OCI-LY1 (cell line): Measurements from ENCODE around the gene BAIAP2.

Experiments used
- H2AFZ ChIP-seq: fragments of 200-600 bp; sonication (generic), shearing (Covaris generic); 2 replicates; pipeline ENCODE4 v1.6.0; 2014; ENCODE audit warnings: antibody characterized with exemption, mild to moderate bottlenecking, low read length
- H3F3A ChIP-seq: fragments of 200-600 bp; sonication (generic), shearing (Covaris generic); 2 replicates; pipeline ENCODE4 v1.6.0; 2014; ENCODE audit warnings: mild to moderate bottlenecking, antibody characterized with exemption, low read length, moderate library complexity; ENCODE audit not compliant: insufficient read depth
- H3K27ac ChIP-seq: fragments of 200-600 bp; sonication (generic); 2 replicates; pipeline ENCODE4 v1.5.1; 2014; ENCODE audit warnings: low read length, mixed run types, mild to moderate bottlenecking, low read depth; ENCODE audit not compliant: poor library complexity, severe bottlenecking
- H3K27me3 ChIP-seq: fragments of 200-600 bp; sonication (generic); 2 replicates; pipeline ENCODE4 v1.6.0; 2014; ENCODE audit warnings: antibody characterized with exemption, mild to moderate bottlenecking, low read length, moderate library complexity; ENCODE audit not compliant: insufficient read depth
- H3K36me3 ChIP-seq: fragments of 200-600 bp; sonication (generic); 2 replicates; pipeline ENCODE4 v1.6.1; 2014; ENCODE audit warnings: mild to moderate bottlenecking, antibody characterized with exemption, low read length, moderate library complexity, mixed read lengths; ENCODE audit not compliant: insufficient read depth
- H3K4me1 ChIP-seq: fragments of 200-600 bp; sonication (generic); 2 replicates; pipeline ENCODE4 v1.5.1; 2014; ENCODE audit warnings: mild to moderate bottlenecking, low read length, moderate library complexity; ENCODE audit not compliant: insufficient read depth, severe bottlenecking
- H3K4me2 ChIP-seq: fragments of 200-600 bp; sonication (generic), shearing (Covaris generic); 2 replicates; pipeline ENCODE4 v1.6.1; 2014; ENCODE audit warnings: low read length
- H3K4me3 ChIP-seq: fragments of 200-600 bp; sonication (generic); 2 replicates; pipeline ENCODE4 v1.5.1; 2014; ENCODE audit warnings: low read length, low read depth, mild to moderate bottlenecking, mixed read lengths; ENCODE audit not compliant: poor library complexity, severe bottlenecking
- H3K79me2 ChIP-seq: fragments of 200-600 bp; shearing (Covaris generic); 2 replicates; pipeline ENCODE4 v1.6.1; 2016; ENCODE audit warnings: mixed run types, low read length, mixed read lengths; ENCODE audit not compliant: insufficient read depth
- H3K9ac ChIP-seq: fragments of 200-600 bp; sonication (generic), shearing (Covaris generic); 2 replicates; pipeline ENCODE4 v1.6.1; 2014; ENCODE audit warnings: mild to moderate bottlenecking, low read length, mixed read lengths
- H3K9me2 ChIP-seq: fragments of 200-600 bp; sonication (generic), shearing (Covaris generic); 2 replicates; pipeline ENCODE4 v1.6.1; 2014; ENCODE audit warnings: low read depth, mild to moderate bottlenecking, low read length, mixed read lengths
- H3K9me3 ChIP-seq: fragments of 200-600 bp; shearing (Covaris generic); 2 replicates; pipeline ENCODE4 v1.6.1; 2014; ENCODE audit warnings: low read length, mixed read lengths
- H4K20me1 ChIP-seq: fragments of 200-600 bp; sonication (generic), shearing (Covaris generic); 2 replicates; pipeline ENCODE4 v1.6.0; 2016; ENCODE audit warnings: mild to moderate bottlenecking, low read length; ENCODE audit not compliant: insufficient read depth
- CTCF ChIP-seq: fragments of 200-600 bp; sonication (generic), shearing (Covaris generic); IDR thresholded peaks from 2 replicates; pipeline ENCODE4 v1.5.1; 2017; ENCODE audit warnings: mild to moderate bottlenecking, antibody characterized with exemption, low read length, moderate library complexity, mixed read lengths
- EZH2 ChIP-seq: fragments of 200-600 bp; sonication (generic), shearing (Covaris generic); IDR thresholded peaks from 2 replicates; pipeline ENCODE4 v1.8.0; 2017; ENCODE audit warnings: borderline replicate concordance, mixed run types, mild to moderate bottlenecking, antibody characterized with exemption, low read length, moderate library complexity, mixed read lengths

Gene BAIAP2

GRCh38 chr17:81148986-81149533 lies 114.1 kb downstream of the BAIAP2 start:
- Histone ChIP-seq H3K27me3 (peaks cover 4% of the 10 kb centered on the region; the same call in 1 of the 2 replicates), H2AFZ (no peak overlapping the region), H3K9ac (no peak overlapping the region), H3K36me3 (no peaks in the 10 kb centered on the region), H3K9me3 (no peaks in the 10 kb centered on the region), H3K27ac (no peak overlapping the region), H3K4me3 (no peak overlapping the region), H3K79me2 (no peaks in the 10 kb centered on the region), H3K4me2 (no peak overlapping the region), H3F3A (no peaks in the 10 kb centered on the region), H4K20me1 (no peaks in the 10 kb centered on the region), H3K9me2 (no peaks in the 10 kb centered on the region), H3K4me1 (peaks cover 8% of the 10 kb centered on the region)
- TF ChIP-seq CTCF (no peak), EZH2 (no peak)

- Histone ChIP-seq H3K9ac (no peak overlapping the region), H2AFZ (no peak overlapping the region), H3K27ac (no peak overlapping the region), H3K9me3 (no peaks in the 10 kb centered on the region), H3F3A (no peaks in the 10 kb centered on the region), H3K9me2 (no peaks in the 10 kb centered on the region), H4K20me1 (no peaks in the 10 kb centered on the region), H3K4me3 (no peak overlapping the region), H3K4me2 (no peak overlapping the region), H3K27me3 (peaks cover 4% of the 10 kb centered on the region; the same call in 1 of the 2 replicates), H3K79me2 (no peaks in the 10 kb centered on the region), H3K36me3 (no peaks in the 10 kb centered on the region), H3K4me1 (peaks cover 8% of the 10 kb centered on the region)
- TF ChIP-seq CTCF (no peak), EZH2 (no peak)
These were observed 115.6 kb downstream of the BAIAP2 start for GRCh38 chr17:81150377-81151077.

- no peaks in the 10 kb centered on the region for H3K9me2 ChIP-seq
- H2AFZ ChIP-seq: no peak overlapping the region
- no peak overlapping the region for H3K27ac ChIP-seq
- TF ChIP-seq CTCF: no peak
- no peak for TF ChIP-seq EZH2
- H4K20me1 ChIP-seq: no peaks in the 10 kb centered on the region
- no peaks in the 10 kb centered on the region for H3K36me3 ChIP-seq
- H3K4me1 ChIP-seq: peaks cover 8% of the 10 kb centered on the region
- H3K27me3 ChIP-seq: peaks cover 4% of the 10 kb centered on the region; the same call in 1 of the 2 replicates
- no peak overlapping the region for H3K4me3 ChIP-seq
- no peaks in the 10 kb centered on the region for H3K9me3 ChIP-seq
- no peaks in the 10 kb centered on the region for H3K79me2 ChIP-seq
- no peak overlapping the region for H3K9ac ChIP-seq
- H3F3A ChIP-seq: no peaks in the 10 kb centered on the region
- no peak overlapping the region for H3K4me2 ChIP-seq
These were observed 116.3 kb downstream of the BAIAP2 start for GRCh38 chr17:81151278-81151677.
